GM10248 (cell line): ENCODE data around the gene MUC2.

Experiments
- CTCF ChIA-PET: fragments of 300-600 bp; sonication (Branson Sonifier 250); formaldehyde crosslinking; extraction: SDS; loops from one replicate; lab custom pipeline; 2021; ENCODE audit warnings: antibody characterized with exemption; lab: Yijun Ruan, JAX
- POLR2A ChIA-PET: fragments of 350-650 bp; sonication (Branson Sonifier 250); formaldehyde crosslinking; extraction: SDS; loops from one replicate; lab custom pipeline; 2020; ENCODE audit warnings: antibody characterized with exemption; lab: Yijun Ruan, JAX
- DNase-seq: peaks from one replicate; pipeline ENCODE4 v3.0.0; 2012; ENCODE audit errors: extremely low spot score
- CTCF ChIP-seq: IDR thresholded peaks from 2 replicates; pipeline ENCODE4 v1.5.1; 2012; ENCODE audit warnings: mild to moderate bottlenecking, low read depth; ENCODE audit errors: extremely low read depth, missing control alignments, control extremely low read depth

The MUC2 gene

GRCh38 chr11:1070594-1071462, 3.8 kb upstream of the MUC2 start:
- ChIA-PET CTCF (no interaction called here), POLR2A (no interaction called here)
- TF ChIP-seq CTCF, result no peak
- no peak for DNase-seq

- ChIA-PET CTCF (no interaction called here), POLR2A (no interaction called here)
- no peak for TF ChIP-seq CTCF
- no peak for DNase-seq
Observed at GRCh38 chr11:1071571-1072115, 3.0 kb upstream of the MUC2 start.

GRCh38 chr11:1072116-1072820, 2.4 kb upstream of the MUC2 start:
- POLR2A ChIA-PET, result no interaction called here
- no peak for DNase-seq

GRCh38 chr11:1072821-1073231, 1.8 kb upstream of the MUC2 start:
- ChIA-PET CTCF (no interaction called here), POLR2A (no interaction called here)
- no peak for DNase-seq
- no peak for TF ChIP-seq CTCF

More at GRCh38 chr11:1072116-1072820, 2.4 kb upstream of the MUC2 start:
- CTCF ChIA-PET, result no interaction called here
- no peak for TF ChIP-seq CTCF

- ChIA-PET POLR2A (no interaction called here), CTCF (no interaction called here)
- DNase-seq, result no peak
- TF ChIP-seq CTCF, result no peak
Observed at GRCh38 chr11:1073261-1073724, 1.4 kb upstream of the MUC2 start.

- ChIA-PET POLR2A (no interaction called here), CTCF (no interaction called here)
- no peak for TF ChIP-seq CTCF
- DNase-seq, result no peak
Observed at GRCh38 chr11:1073851-1074243, 827 bp upstream of the MUC2 start.
